ENCODE results near the gene GPR107. TPM values are rescaled to one million over a fixed set of nuclear protein-coding genes. Genes with fewer than 3 reads are reported as not detected.

Gene GPR107
- total RNA-seq, 4 donors from 2014 or later: 19.9 to 34.7 (median 30.8) TPM

GRCh38 chr9:130027533-130028365 lies 26.0 kb upstream of the GPR107 start:
- Histone ChIP-seq H3K27ac (replicated peaks in 1 of 4) (peak overlapping the region; percentile 87 to 100 (median 98)), H3K4me1 (peaks cover 53 to 100% (median 96%) of the 10 kb centered on the region in 4 donors), H3K4me3 (no peak overlapping the region), H3K27me3 (no peaks in the 10 kb centered on the region), H3K9me3 (no peaks in the 10 kb centered on the region), H3K36me3 (no peaks in the 10 kb centered on the region)
- no peak for TF ChIP-seq POLR2A (IDR thresholded peaks at IDR 0.05; ENCODE audit: low read depth)
- no peak for TF ChIP-seq POLR2AphosphoS5 (IDR thresholded peaks at IDR 0.05)
- TF ChIP-seq EP300 (IDR thresholded peaks at IDR 0.05): no peak
- no peak for TF ChIP-seq CTCF (IDR thresholded peaks at IDR 0.05)
- 80% methylated on average over 9 of the region's 9 CpGs for WGBS
- DNase-seq (ENCODE audit: extremely low spot score): no peak
- intact Hi-C loops (cut with DNase I): no loop called here

- no peak for DNase-seq (ENCODE audit: extremely low spot score)
- WGBS: 37% methylated on average over 6 of the region's 6 CpGs
- Histone ChIP-seq H3K9me3 (no peaks in the 10 kb centered on the region), H3K4me3 (no peak overlapping the region), H3K27me3 (no peaks in the 10 kb centered on the region), H3K4me1 (peaks cover 52 to 100% (median 96%) of the 10 kb centered on the region in 4 donors), H3K36me3 (no peaks in the 10 kb centered on the region), H3K27ac (replicated peaks in 1 of 4) (peak overlapping the region; percentile 87 to 100 (median 98))
- TF ChIP-seq POLR2A (IDR thresholded peaks at IDR 0.05; ENCODE audit: low read depth) (no peak), POLR2AphosphoS5 (IDR thresholded peaks at IDR 0.05) (no peak), CTCF (IDR thresholded peaks at IDR 0.05) (no peak), EP300 (IDR thresholded peaks at IDR 0.05) (no peak)
- intact Hi-C loops (cut with DNase I): no loop called here
These were observed 25.0 kb upstream of the GPR107 start for GRCh38 chr9:130028493-130029222.

- WGBS: 78% methylated on average over 10 of the region's 10 CpGs
- no peaks in the 10 kb centered on the region for H3K9me3 ChIP-seq
- H3K27ac ChIP-seq (replicated peaks in 1 of 4): peak overlapping the region; percentile 87 to 100 (median 98)
- no peak for DNase-seq (ENCODE audit: extremely low spot score)
- intact Hi-C loops (cut with DNase I): no loop called here
- no peak overlapping the region for H3K4me3 ChIP-seq
- TF ChIP-seq EP300 (IDR thresholded peaks at IDR 0.05) (no peak), POLR2A (IDR thresholded peaks at IDR 0.05; ENCODE audit: low read depth) (no peak)
- peaks cover 45 to 100% (median 96%) of the 10 kb centered on the region in 4 donors for H3K4me1 ChIP-seq
- no peaks in the 10 kb centered on the region for H3K36me3 ChIP-seq
- H3K27me3 ChIP-seq: no peaks in the 10 kb centered on the region
These were observed 24.3 kb upstream of the GPR107 start for GRCh38 chr9:130029223-130029973.

GRCh38 chr9:130030651-130031127 lies 23.0 kb upstream of the GPR107 start:
- TF ChIP-seq EP300 (IDR thresholded peaks at IDR 0.05) (no peak), POLR2AphosphoS5 (IDR thresholded peaks at IDR 0.05) (no peak), CTCF (IDR thresholded peaks at IDR 0.05) (no peak), POLR2A (IDR thresholded peaks at IDR 0.05; ENCODE audit: low read depth) (no peak)
- Histone ChIP-seq H3K9me3 (no peaks in the 10 kb centered on the region), H3K27me3 (no peaks in the 10 kb centered on the region), H3K36me3 (no peaks in the 10 kb centered on the region), H3K27ac (replicated peaks in 1 of 4) (peak overlapping the region; percentile 87 to 100 (median 98)), H3K4me3 (no peak overlapping the region), H3K4me1 (peaks cover 53 to 100% (median 96%) of the 10 kb centered on the region in 4 donors)
- WGBS: 71% methylated on average over 3 of the region's 3 CpGs
- no peak for DNase-seq (ENCODE audit: extremely low spot score)
- intact Hi-C loops (cut with DNase I): no loop called here

All from esophagus muscularis mucosa (tissue), 4 donors.